PFSK-1 (cell line): ENCODE measurements around the gene UMODL1.

Experiments used
- FOXP2 ChIP-seq: optimal IDR thresholded peaks from 2 replicates; pipeline ENCODE3; 2011; ENCODE audit warnings: borderline replicate concordance, control low read depth, inconsistent platforms; ENCODE audit not compliant: insufficient read depth; ENCODE audit errors: extremely low read length, extremely low read depth
- POLR2AphosphoS5 ChIP-seq: IDR thresholded peaks from 2 replicates; pipeline ENCODE4 v1.6.1; 2012; ENCODE audit warnings: low read depth, mild to moderate bottlenecking, control low read depth, low read length, moderate library complexity
- REST ChIP-seq, 2 experiments: IDR thresholded peaks; 2 replicates each; pipeline versions ENCODE4 v1.6.1 to v1.8.0; 2011 to 2012; ENCODE audit warnings: low read depth in 2 of 2, low read length in 2 of 2, control low read depth in 1 of 2, inconsistent platforms in 1 of 2, mild to moderate bottlenecking in 1 of 2, moderate library complexity in 1 of 2; ENCODE audit not compliant: insufficient read depth in 1 of 2
- SIN3A ChIP-seq: IDR thresholded peaks from 2 replicates; pipeline ENCODE4 v1.6.1; 2012; ENCODE audit warnings: mild to moderate bottlenecking, low read length, moderate library complexity, borderline replicate concordance; ENCODE audit not compliant: insufficient read depth
- TAF1 ChIP-seq: IDR thresholded peaks from 2 replicates; pipeline ENCODE4 v1.6.1; 2012; ENCODE audit warnings: low read length, control low read depth, borderline replicate concordance; ENCODE audit not compliant: insufficient read depth

Gene UMODL1

DNA sequence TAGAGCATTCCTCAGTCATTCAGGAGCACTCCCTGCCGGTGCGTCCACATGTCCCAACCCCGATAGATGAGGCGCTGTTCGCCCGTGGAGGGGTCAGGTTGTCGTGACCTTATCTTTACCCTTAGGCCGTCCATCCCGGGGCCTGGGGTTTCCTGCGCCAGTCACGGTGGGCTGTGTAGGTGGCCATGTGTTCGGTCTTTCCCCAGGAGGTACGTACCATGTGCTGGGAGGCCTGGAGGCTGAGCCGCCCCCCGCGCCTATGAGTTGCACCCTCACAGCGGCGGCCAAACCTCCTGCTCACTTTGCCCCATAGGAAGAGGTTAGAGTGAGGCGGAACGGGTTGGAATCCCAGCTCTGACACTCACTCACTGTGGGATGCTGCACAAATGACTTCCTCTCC is 35.3 kb downstream of the UMODL1 start:
- no peak for TF ChIP-seq FOXP2
- TF ChIP-seq REST (IDR thresholded peaks at IDR 0.05; ENCODE audit: insufficient read depth in 1 of 2, low read depth in 2 of 2, low read length in 2 of 2) = no peak
- no peak for TF ChIP-seq TAF1
- TF ChIP-seq SIN3A = no peak
- no peak for TF ChIP-seq POLR2AphosphoS5

DNA sequence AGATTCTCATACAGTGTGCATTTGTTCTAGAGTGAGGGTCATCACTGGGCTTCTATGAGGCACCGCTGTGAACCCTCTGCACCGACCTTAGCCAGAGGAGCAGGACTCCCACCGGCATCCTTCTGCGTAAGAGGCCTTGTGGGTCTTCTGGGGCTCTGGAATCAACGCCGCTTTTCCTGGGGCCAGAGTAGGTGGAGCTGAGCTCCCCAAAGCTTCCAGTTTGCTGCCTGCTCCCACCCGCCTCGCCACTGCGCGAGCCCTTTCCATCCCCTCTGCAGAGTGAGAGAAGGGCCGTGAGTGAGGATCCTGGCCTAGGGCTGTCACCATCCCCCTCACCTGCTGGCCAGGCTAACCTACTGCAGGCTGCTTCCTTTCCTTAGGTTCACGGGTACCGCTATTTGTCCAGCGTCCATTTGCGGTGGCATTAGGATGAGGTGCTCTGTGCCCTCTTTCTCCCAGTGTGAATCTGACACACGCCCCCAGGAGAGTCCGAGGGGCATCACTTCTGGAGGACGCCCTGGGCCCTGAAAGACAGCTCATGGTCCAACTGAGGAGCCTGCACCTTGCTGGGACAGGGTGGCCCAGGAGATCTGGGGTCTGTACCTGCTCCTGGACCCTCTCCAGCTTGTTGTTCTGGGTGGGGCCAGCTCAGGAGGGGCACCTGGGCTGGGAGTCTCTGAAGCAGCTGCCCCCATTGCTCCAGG is 36.2 kb downstream of the UMODL1 start:
- TF ChIP-seq FOXP2 (no peak), SIN3A (no peak), REST (IDR thresholded peaks at IDR 0.05; ENCODE audit: insufficient read depth in 1 of 2, low read depth in 2 of 2, low read length in 2 of 2) (no peak), TAF1 (no peak), POLR2AphosphoS5 (no peak)

GRCh38 chr21:42107881-42108553 is 36.9 kb downstream of the UMODL1 start:
- TF ChIP-seq SIN3A (no peak), FOXP2 (no peak), POLR2AphosphoS5 (no peak)

- no peak for TF ChIP-seq REST (IDR thresholded peaks at IDR 0.05; ENCODE audit: insufficient read depth in 1 of 2, low read depth in 2 of 2, low read length in 2 of 2)
- TF ChIP-seq TAF1 = no peak
- TF ChIP-seq POLR2AphosphoS5 = no peak
- no peak for TF ChIP-seq FOXP2
- no peak for TF ChIP-seq SIN3A
These were observed 37.6 kb downstream of the UMODL1 start for GRCh38 chr21:42108554-42109340.

DNA sequence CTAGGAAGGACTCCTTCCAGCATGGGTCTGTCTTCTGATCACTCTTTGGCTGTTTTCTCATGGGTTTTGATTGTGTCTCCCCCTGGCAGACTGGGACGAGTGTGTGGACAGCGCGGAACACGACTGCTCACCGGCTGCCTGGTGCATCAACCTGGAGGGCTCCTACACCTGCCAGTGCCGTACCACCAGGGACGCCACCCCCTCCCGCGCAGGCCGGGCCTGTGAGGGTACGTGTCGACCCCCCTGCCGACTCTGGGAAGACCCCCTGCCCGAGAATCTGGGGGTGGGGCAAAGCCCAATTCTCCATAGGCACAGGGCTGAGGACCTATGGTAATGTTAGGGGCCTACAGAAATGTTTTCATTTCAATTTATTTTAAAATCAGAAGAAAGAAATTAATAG is 38.4 kb downstream of the UMODL1 start:
- TF ChIP-seq POLR2AphosphoS5 (no peak), TAF1 (no peak), REST (IDR thresholded peaks at IDR 0.05; ENCODE audit: insufficient read depth in 1 of 2, low read depth in 2 of 2, low read length in 2 of 2) (no peak), SIN3A (no peak), FOXP2 (no peak)
